Kidney (tissue), 14 donors: ENCODE data around the gene PRPF4. TPM values are rescaled to one million over a fixed set of nuclear protein-coding genes. Genes with fewer than 3 reads are reported as not detected.

ENCODE experiments used
- DNase-seq, 5 donors: peaks; one replicate each; pipeline ENCODE4 v3.0.0-alpha.2; 2013 to 2020
- FAIRE-seq: peaks from 2 replicates; lab custom pipeline; 2012; peaks lifted over from hg19 to GRCh38; lab: Jason Lieb, UNC
- H3K27ac ChIP-seq, 2 donors: one replicate each; pipeline ENCODE4 v1.7.0; 2013; ENCODE audit warnings: low read depth in 2 of 2, low read length in 2 of 2, inconsistent platforms in 1 of 2
- H3K27me3 ChIP-seq: one replicate; pipeline ENCODE4 v1.7.1; 2013; ENCODE audit warnings: low read length, inconsistent platforms; ENCODE audit not compliant: control insufficient read depth, insufficient read depth
- H3K36me3 ChIP-seq, 3 donors: one replicate each; pipeline versions ENCODE4 v1.7.0 to v1.7.1; 2013; ENCODE audit warnings: low read length in 3 of 3, control low read depth in 1 of 3, inconsistent platforms in 1 of 3; ENCODE audit not compliant: insufficient read depth in 3 of 3, control insufficient read depth in 2 of 3
- H3K4me1 ChIP-seq, 3 donors: one replicate each; pipeline versions ENCODE4 v1.7.0 to v1.7.1; 2013; ENCODE audit warnings: low read length in 3 of 3, inconsistent platforms in 1 of 3, low read depth in 1 of 3; ENCODE audit not compliant: control insufficient read depth in 2 of 3, insufficient read depth in 2 of 3
- H3K4me3 ChIP-seq, 3 donors: one replicate each; pipeline versions ENCODE4 v1.7.0 to v1.8.1; 2013; ENCODE audit warnings: low read length in 3 of 3, control low read depth in 1 of 3, inconsistent platforms in 1 of 3
- H3K9ac ChIP-seq, 3 donors: one replicate each; pipeline versions ENCODE4 v1.7.0 to v1.7.1; 2013; ENCODE audit warnings: low read length in 3 of 3, control low read depth in 1 of 3, inconsistent platforms in 1 of 3
- H3K9me3 ChIP-seq, 3 donors: one replicate each; pipeline versions ENCODE4 v1.7.0 to v1.7.1; 2013; ENCODE audit warnings: low read length in 3 of 3, control low read depth in 1 of 3, inconsistent platforms in 1 of 3; ENCODE audit not compliant: control insufficient read depth in 2 of 3, insufficient read depth in 1 of 3
- CTCF ChIP-seq: IDR thresholded peaks from 3 replicates; pipeline ENCODE4 v1.5.1; 2012; ENCODE audit warnings: mild to moderate bottlenecking, moderate library complexity, borderline replicate concordance; ENCODE audit not compliant: insufficient read depth; ENCODE audit errors: extremely low read depth
- intact Hi-C: fragments of 100-400 bp; cut with DNase I; formaldehyde crosslinking; loops from one replicate; pipeline ENCODE4 v1.11.1; 2022
- polyA plus RNA-seq: library from polyadenylated mRNA; stranded (reverse); fragments of 350-450 nt; fragmentation: Illumina TruSeq; extraction: RNeasy Lipid Tissue Mini Kit (QIAGEN cat#74804); gene quantifications from one replicate; pipeline ENCODE4 v1.2.3, GENCODE V29; 2014; ENCODE audit warnings: low read depth, low replicate concordance; ENCODE audit not compliant: insufficient read depth
- total RNA-seq: library from RNA; stranded (reverse); fragmentation: NEBNext Ultra II Directional; extraction: Animal tissue kit (Norgen Biotek cat#: 25700); gene quantifications from one replicate; pipeline ENCODE4 v1.2.1, GENCODE V29; 2021
- donor health status: control.
- donor health status: control.
- donor health status: control.
- donor health status: control.
- donor health status: control.
- donor health status: DM: yes; HTN: yes; CAD: no.
- donor health status: Normal renal cell carcinoma (clear cell type).

Gene PRPF4
- total and polyA plus RNA-seq, 2 donors from 2014 or later: 12.8 to 20.0 TPM

DNA sequence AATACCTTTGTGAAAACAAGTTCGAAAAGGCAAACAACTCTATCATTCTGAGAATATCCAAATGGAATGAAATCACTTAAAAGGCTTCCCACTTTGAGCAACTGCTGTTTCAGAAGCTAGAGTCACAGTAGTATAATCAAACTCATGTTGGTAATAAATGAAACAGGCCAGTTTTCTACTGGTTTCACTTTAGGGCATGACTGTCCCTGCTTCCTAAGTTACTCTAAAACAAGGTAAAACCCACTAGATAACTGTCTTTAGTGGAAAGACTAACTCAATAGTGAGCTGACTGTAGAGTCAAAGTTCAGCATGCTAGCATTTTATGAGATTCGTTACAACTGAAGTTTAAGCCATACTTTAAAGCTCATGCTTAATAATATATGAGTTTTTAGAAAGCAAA lies 6.1 kb upstream of the PRPF4 start:
- intact Hi-C loops: no loop called here
- DNase-seq: no peak
- Histone ChIP-seq H3K4me1 (peaks cover 0 to 3% (median 2%) of the 10 kb centered on the region in 3 donors), H3K27me3 (no peaks in the 10 kb centered on the region), H3K27ac (no peak overlapping the region), H3K9ac (no peak overlapping the region), H3K9me3 (no peaks in the 10 kb centered on the region), H3K36me3 (peaks cover 8 to 27% (median 27%) of the 10 kb centered on the region in 3 donors), H3K4me3 (no peak overlapping the region)
- no peak for TF ChIP-seq CTCF
- FAIRE-seq: no peak

DNA sequence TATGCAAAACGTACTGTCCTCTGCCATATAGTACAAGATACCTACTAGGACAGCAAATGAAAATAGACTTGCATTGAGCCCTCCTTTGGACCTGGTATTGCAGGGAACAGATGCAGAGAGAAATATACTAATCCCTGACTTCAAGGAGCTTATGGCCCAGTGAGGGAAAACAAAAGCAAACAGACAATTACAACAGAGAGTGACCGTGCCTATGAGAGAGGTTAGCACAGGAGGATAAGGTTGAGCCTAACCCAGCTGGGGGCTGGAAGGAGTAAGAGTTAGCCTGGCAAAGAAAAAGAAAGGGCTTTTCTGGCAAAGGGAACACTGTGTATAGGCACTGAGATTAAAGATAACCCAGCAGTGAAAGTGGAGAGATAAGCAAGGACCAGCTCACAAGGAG lies 5.6 kb upstream of the PRPF4 start:
- H3K36me3 ChIP-seq: peaks cover 8 to 27% (median 27%) of the 10 kb centered on the region in 3 donors
- H3K4me3 ChIP-seq: no peak overlapping the region
- no peaks in the 10 kb centered on the region for H3K27me3 ChIP-seq
- DNase-seq: no peak
- FAIRE-seq: no peak
- H3K9ac ChIP-seq: no peak overlapping the region
- peaks cover 0 to 3% (median 2%) of the 10 kb centered on the region in 3 donors for H3K4me1 ChIP-seq
- TF ChIP-seq CTCF: no peak
- H3K9me3 ChIP-seq: no peaks in the 10 kb centered on the region
- intact Hi-C loops: no loop called here
- H3K27ac ChIP-seq: no peak overlapping the region

DNA sequence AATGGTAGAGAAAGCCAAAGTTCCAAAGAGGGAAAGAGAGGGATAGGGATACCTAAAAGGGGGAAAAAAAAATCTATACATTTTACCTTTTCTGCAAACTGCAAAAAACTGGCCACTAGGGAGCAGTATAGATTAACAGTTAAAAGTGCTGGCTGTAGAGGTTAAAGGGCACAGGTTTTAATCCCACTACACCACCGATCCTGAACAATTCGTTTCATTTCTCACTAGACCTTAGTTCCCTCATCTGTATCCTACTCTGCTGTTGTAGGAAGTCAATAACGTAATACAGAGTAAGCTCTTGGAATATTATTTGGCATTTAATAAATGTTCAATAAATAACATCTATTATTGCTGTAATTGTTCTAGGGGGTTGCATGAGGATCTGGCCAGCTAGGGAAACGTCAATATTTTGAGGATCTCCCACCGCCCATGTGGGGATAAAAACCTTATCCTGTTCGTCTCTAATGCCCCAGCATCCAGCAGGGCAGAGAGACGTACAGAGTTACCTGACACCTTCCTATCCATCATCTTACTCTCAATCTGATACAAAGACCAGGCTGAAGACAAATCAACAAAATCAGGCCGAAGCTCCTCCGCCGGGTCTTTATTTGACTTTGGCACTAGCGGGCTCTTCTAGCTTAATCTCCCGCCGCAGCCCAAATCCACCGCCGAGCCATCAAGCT lies 843 bp upstream of the PRPF4 start:
- peaks cover 6 to 34% (median 22%) of the 10 kb centered on the region in 3 donors for H3K36me3 ChIP-seq
- FAIRE-seq (no peak), DNase-seq (peak in 3 of 5 donors; percentile 32 to 87 (median 85))
- no peaks in the 10 kb centered on the region for H3K27me3 ChIP-seq
- intact Hi-C loops: no loop called here
- H3K9ac ChIP-seq: peak overlapping the region; percentile 58 to 94 (median 72)
- peak overlapping the region; percentile 82 to 84 for H3K27ac ChIP-seq
- no peaks in the 10 kb centered on the region for H3K9me3 ChIP-seq
- peak overlapping the region; percentile 70 to 89 (median 88) for H3K4me3 ChIP-seq
- peak; percentile 64 for TF ChIP-seq CTCF
- H3K4me1 ChIP-seq: peaks cover 0 to 3% (median 2%) of the 10 kb centered on the region in 3 donors

GRCh38 chr9:113278840-113279239 lies 3.4 kb downstream of the PRPF4 start:
- H3K4me3 ChIP-seq: no peak overlapping the region
- intact Hi-C loops: no loop called here
- no peak for FAIRE-seq
- no peak for TF ChIP-seq CTCF
- H3K4me1 ChIP-seq: peaks cover 0 to 3% (median 2%) of the 10 kb centered on the region in 3 donors
- peaks cover 16 to 43% (median 27%) of the 10 kb centered on the region in 3 donors for H3K36me3 ChIP-seq
- no peak overlapping the region for H3K27ac ChIP-seq
- no peaks in the 10 kb centered on the region for H3K9me3 ChIP-seq
- no peak overlapping the region for H3K9ac ChIP-seq
- no peaks in the 10 kb centered on the region for H3K27me3 ChIP-seq
- no peak for DNase-seq
